ENCODE measurements around the gene MAP1LC3B. TPM values are rescaled to one million over a fixed set of nuclear protein-coding genes. Genes with fewer than 3 reads are reported as not detected.

The MAP1LC3B gene
- total RNA-seq, 1 experiment from 2014 or later = 75.2 TPM

GRCh38 chr16:87418644-87419043, 26.5 kb downstream of the MAP1LC3B start:
- H3K27ac ChIP-seq (ENCODE audit: low read length) = no peak overlapping the region
- H3K4me3 ChIP-seq (ENCODE audit: low read depth in 2 of 2, low read length in 2 of 2) = no peak overlapping the region
- no TSS peak for BruUV-seq (replicated peaks)
- H3K9me3 ChIP-seq (ENCODE audit: control insufficient read depth, insufficient read depth, low read depth, low read length) = no peaks in the 10 kb centered on the region
- intact Hi-C loops (cut with micrococcal nuclease; ENCODE audit: unreplicated experiment) = no loop called here
- TF ChIP-seq POLR2AphosphoS5 (IDR thresholded peaks at IDR 0.05; ENCODE audit: low read depth, low read length) (no peak), SIN3A (IDR thresholded peaks at IDR 0.05; ENCODE audit: borderline replicate concordance, insufficient read depth, low read depth, low read length) (no peak), TCF7L2 (IDR thresholded peaks at IDR 0.05; ENCODE audit: low read depth, low read length) (no peak), REST (IDR thresholded peaks at IDR 0.05; ENCODE audit: insufficient read depth in 1 of 2, low read depth in 2 of 2, low read length in 1 of 2) (no peak), CTCF (IDR thresholded peaks at IDR 0.05) (no peak)
- no peaks in the 10 kb centered on the region for H3K27me3 ChIP-seq (ENCODE audit: control insufficient read depth, insufficient read depth, low read length)
- no peaks in the 10 kb centered on the region for H3K4me1 ChIP-seq (ENCODE audit: control insufficient read depth, insufficient read depth, low read length)
- CTCF ChIA-PET = no interaction called here
- H3K36me3 ChIP-seq (ENCODE audit: control insufficient read depth, insufficient read depth, low read length) = no peaks in the 10 kb centered on the region; the same call in 1 of the 2 replicates
- in situ Hi-C loops (cut with HindIII; ENCODE audit: low pct_unique_long_range_greater_than_20kb, low sequenced_read_pairs) = no loop called here
- ATAC-seq = no peak
- DNase-seq (ENCODE audit: low read depth, low spot score) = no peak
- POLR2A ChIA-PET = no interaction called here

GRCh38 chr16:87420026-87421002, 28.2 kb downstream of the MAP1LC3B start:
- no peak overlapping the region for H3K27ac ChIP-seq (ENCODE audit: low read length)
- no peak for DNase-seq (ENCODE audit: low read depth, low spot score)
- no peaks in the 10 kb centered on the region for H3K27me3 ChIP-seq (ENCODE audit: control insufficient read depth, insufficient read depth, low read length)
- no peaks in the 10 kb centered on the region for H3K9me3 ChIP-seq (ENCODE audit: control insufficient read depth, insufficient read depth, low read depth, low read length)
- intact Hi-C loops (cut with micrococcal nuclease; ENCODE audit: unreplicated experiment) = no loop called here
- BruUV-seq (replicated peaks) = no TSS peak
- no peaks in the 10 kb centered on the region; the same call in 1 of the 2 replicates for H3K36me3 ChIP-seq (ENCODE audit: control insufficient read depth, insufficient read depth, low read length)
- CTCF ChIA-PET = no interaction called here
- POLR2A ChIA-PET = no interaction called here
- no peak for ATAC-seq
- no peak overlapping the region for H3K4me3 ChIP-seq (ENCODE audit: low read depth in 2 of 2, low read length in 2 of 2)
- H3K4me1 ChIP-seq (ENCODE audit: control insufficient read depth, insufficient read depth, low read length) = no peaks in the 10 kb centered on the region
- in situ Hi-C loops (cut with HindIII; ENCODE audit: low pct_unique_long_range_greater_than_20kb, low sequenced_read_pairs) = no loop called here
- TF ChIP-seq TCF7L2 (IDR thresholded peaks at IDR 0.05; ENCODE audit: low read depth, low read length) = no peak
- no peak for TF ChIP-seq SIN3A (IDR thresholded peaks at IDR 0.05; ENCODE audit: borderline replicate concordance, insufficient read depth, low read depth, low read length)
- no peak; the same call in 1 of the 2 replicates for TF ChIP-seq CTCF (IDR thresholded peaks at IDR 0.05)
- TF ChIP-seq POLR2AphosphoS5 (IDR thresholded peaks at IDR 0.05; ENCODE audit: low read depth, low read length) = no peak
- no peak for TF ChIP-seq REST (IDR thresholded peaks at IDR 0.05; ENCODE audit: insufficient read depth in 1 of 2, low read depth in 2 of 2, low read length in 1 of 2)

All from Panc1 (cell line).